K562 (cell line): Measurements from ENCODE around the gene NAPEPLD.
"Not testable (repeated sequence)": the region's sequence is repeated elsewhere in the genome, so short reads cannot be mapped to it uniquely, and the experiment has no call there.

ENCODE experiments used
- CREM ChIP-seq: IDR thresholded peaks from 2 replicates; pipeline ENCODE4 v1.6.1; 2014; ENCODE audit warnings: antibody characterized with exemption, low read depth
- KDM4B ChIP-seq, 2 experiments: fragments of 450-650 bp in 1 of 2; sonication (generic) in 1 of 2; IDR thresholded peaks; 2 replicates each; pipeline ENCODE4 v1.6.1; 2016 to 2017; ENCODE audit warnings: borderline replicate concordance in 2 of 2, antibody characterized with exemption in 1 of 2, low read depth in 1 of 2, mild to moderate bottlenecking in 1 of 2
- MTF1 ChIP-seq: fragments of 250-450 bp; sonication (Bioruptor Pico); IDR thresholded peaks from 2 replicates; pipeline ENCODE4 v1.9.0; 2021; ENCODE audit warnings: moderate library complexity, mild to moderate bottlenecking, inconsistent platforms, borderline replicate concordance
- SP1 ChIP-seq: sonication (generic); formaldehyde crosslinking; IDR thresholded peaks from 2 replicates; pipeline ENCODE4 v1.8.1; 2022; ENCODE audit warnings: mild to moderate bottlenecking, missing genetic modification reagents
- SREBF2 ChIP-seq: sonication (generic); formaldehyde crosslinking; IDR thresholded peaks from 2 replicates; pipeline ENCODE4 v1.4.0; 2020; ENCODE audit warnings: mild to moderate bottlenecking, missing genetic modification reagents
- TAF7 ChIP-seq: fragments of 450-650 bp; IDR thresholded peaks from 2 replicates; pipeline ENCODE4 v1.6.1; 2016; ENCODE audit warnings: missing genetic modification characterization, missing compliant biosample characterization
- TSC22D4 ChIP-seq: fragments of 450-650 bp; IDR thresholded peaks from 2 replicates; pipeline ENCODE4 v1.6.1; 2016; ENCODE audit warnings: missing genetic modification characterization, missing biosample characterization, control low read depth
- U2AF2 ChIP-seq: fragments of 200-400 bp; formaldehyde crosslinking; optimal IDR thresholded peaks from 2 replicates; pipeline ENCODE3; 2017; ENCODE audit warnings: low read depth, mild to moderate bottlenecking, low read length
- ZNF766 ChIP-seq: fragments of 200-800 bp; sonication (Bioruptor generic); conservative IDR thresholded peaks from 2 replicates; pipeline ENCODE4 v1.6.1; 2016; ENCODE audit warnings: missing genetic modification characterization, missing compliant biosample characterization
- TF ChIP-seq, protein P1 (sequence below): sonication (generic); formaldehyde crosslinking; IDR thresholded peaks from 2 replicates; pipeline ENCODE4 v1.8.1; 2023; ENCODE audit warnings: mild to moderate bottlenecking, missing genetic modification reagents
- TF ChIP-seq, protein P2 (sequence below): fragments of 250-450 bp; sonication (Bioruptor Pico); IDR thresholded peaks from 2 replicates; pipeline ENCODE4 v1.8.0; 2021; ENCODE audit warnings: borderline replicate concordance, mild to moderate bottlenecking, moderate library complexity; ENCODE audit not compliant: poor library complexity, severe bottlenecking
- TF ChIP-seq, protein P3 (sequence below), 3 experiments: fragments of 200-800 bp in 1 of 3; fragments of 250-450 bp in 1 of 3; fragments of 450-650 bp in 1 of 3; sonication (Bioruptor Pico) in 1 of 3; sonication (Bioruptor generic) in 1 of 3; formaldehyde crosslinking in 1 of 3; IDR thresholded peaks; 2 replicates each; pipeline versions ENCODE4 v1.6.1 to v1.8.0; 2016 to 2022; ENCODE audit warnings: mild to moderate bottlenecking in 2 of 3, missing genetic modification characterization in 2 of 3, missing compliant biosample characterization in 1 of 3, moderate library complexity in 1 of 3

DNA sequence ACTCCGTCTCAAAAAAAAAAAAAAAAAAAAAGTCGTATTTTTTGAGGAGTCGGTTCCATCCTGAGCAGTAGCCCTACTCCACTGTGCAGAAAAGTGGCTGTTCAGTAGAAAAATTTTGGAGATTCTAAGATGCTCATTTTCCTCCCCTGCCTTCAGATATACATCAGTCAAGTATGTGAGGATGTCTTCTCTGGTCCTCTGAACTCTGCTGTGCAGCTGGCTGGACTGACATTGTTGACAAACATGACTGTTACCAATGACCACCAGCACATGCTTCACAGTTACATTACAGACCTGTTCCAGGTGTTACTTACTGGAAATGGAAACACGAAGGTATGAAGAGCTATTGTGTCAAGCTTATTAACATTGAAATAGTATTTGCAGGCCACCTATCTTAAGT, 56.6 kb downstream of the NAPEPLD start:
- TF ChIP-seq TSC22D4 (tag); ZNF766; MTF1; SREBF2 (CRISPR knock-in tag); TAF7 (tag); U2AF2; CREM; SP1 (CRISPR knock-in tag); KDM4B (IDR thresholded peaks at IDR 0.05; ENCODE audit: borderline replicate concordance in 2 of 2, low read depth in 1 of 2): not testable (repeated sequence)
- TF ChIP-seq, protein P1, sequence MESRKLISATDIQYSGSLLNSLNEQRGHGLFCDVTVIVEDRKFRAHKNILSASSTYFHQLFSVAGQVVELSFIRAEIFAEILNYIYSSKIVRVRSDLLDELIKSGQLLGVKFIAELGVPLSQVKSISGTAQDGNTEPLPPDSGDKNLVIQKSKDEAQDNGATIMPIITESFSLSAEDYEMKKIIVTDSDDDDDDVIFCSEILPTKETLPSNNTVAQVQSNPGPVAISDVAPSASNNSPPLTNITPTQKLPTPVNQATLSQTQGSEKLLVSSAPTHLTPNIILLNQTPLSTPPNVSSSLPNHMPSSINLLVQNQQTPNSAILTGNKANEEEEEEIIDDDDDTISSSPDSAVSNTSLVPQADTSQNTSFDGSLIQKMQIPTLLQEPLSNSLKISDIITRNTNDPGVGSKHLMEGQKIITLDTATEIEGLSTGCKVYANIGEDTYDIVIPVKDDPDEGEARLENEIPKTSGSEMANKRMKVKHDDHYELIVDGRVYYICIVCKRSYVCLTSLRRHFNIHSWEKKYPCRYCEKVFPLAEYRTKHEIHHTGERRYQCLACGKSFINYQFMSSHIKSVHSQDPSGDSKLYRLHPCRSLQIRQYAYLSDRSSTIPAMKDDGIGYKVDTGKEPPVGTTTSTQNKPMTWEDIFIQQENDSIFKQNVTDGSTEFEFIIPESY (CRISPR knock-in tag): not testable (repeated sequence)
- TF ChIP-seq, protein P2, sequence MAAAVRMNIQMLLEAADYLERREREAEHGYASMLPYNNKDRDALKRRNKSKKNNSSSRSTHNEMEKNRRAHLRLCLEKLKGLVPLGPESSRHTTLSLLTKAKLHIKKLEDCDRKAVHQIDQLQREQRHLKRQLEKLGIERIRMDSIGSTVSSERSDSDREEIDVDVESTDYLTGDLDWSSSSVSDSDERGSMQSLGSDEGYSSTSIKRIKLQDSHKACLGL: not testable (repeated sequence)
- TF ChIP-seq, protein P3, sequence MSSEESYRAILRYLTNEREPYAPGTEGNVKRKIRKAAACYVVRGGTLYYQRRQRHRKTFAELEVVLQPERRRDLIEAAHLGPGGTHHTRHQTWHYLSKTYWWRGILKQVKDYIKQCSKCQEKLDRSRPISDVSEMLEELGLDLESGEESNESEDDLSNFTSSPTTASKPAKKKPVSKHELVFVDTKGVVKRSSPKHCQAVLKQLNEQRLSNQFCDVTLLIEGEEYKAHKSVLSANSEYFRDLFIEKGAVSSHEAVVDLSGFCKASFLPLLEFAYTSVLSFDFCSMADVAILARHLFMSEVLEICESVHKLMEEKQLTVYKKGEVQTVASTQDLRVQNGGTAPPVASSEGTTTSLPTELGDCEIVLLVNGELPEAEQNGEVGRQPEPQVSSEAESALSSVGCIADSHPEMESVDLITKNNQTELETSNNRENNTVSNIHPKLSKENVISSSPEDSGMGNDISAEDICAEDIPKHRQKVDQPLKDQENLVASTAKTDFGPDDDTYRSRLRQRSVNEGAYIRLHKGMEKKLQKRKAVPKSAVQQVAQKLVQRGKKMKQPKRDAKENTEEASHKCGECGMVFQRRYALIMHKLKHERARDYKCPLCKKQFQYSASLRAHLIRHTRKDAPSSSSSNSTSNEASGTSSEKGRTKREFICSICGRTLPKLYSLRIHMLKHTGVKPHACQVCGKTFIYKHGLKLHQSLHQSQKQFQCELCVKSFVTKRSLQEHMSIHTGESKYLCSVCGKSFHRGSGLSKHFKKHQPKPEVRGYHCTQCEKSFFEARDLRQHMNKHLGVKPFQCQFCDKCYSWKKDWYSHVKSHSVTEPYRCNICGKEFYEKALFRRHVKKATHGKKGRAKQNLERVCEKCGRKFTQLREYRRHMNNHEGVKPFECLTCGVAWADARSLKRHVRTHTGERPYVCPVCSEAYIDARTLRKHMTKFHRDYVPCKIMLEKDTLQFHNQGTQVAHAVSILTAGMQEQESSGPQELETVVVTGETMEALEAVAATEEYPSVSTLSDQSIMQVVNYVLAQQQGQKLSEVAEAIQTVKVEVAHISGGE (CRISPR knock-in tag; IDR thresholded peaks at IDR 0.05): not testable (repeated sequence)
